Vagina (tissue), 2 donors: ENCODE results near the gene BRPF3.

Experiments
- POLR2A ChIP-seq, 2 donors: fragments of 450-650 bp; IDR thresholded peaks; one replicate each; pipeline ENCODE4 v1.6.1; 2017; ENCODE audit warnings: antibody characterized with exemption in 2 of 2, mild to moderate bottlenecking in 2 of 2, moderate library complexity in 2 of 2
- TF ChIP-seq, protein P1 (sequence below), 3 experiments: fragments of 450-650 bp in 2 of 3; fragments of 200-600 bp in 1 of 3; sonication (generic) in 1 of 3; IDR thresholded peaks; one replicate each; pipeline ENCODE4 v1.5.1; 2017 to 2019; ENCODE audit warnings: antibody characterized with exemption in 3 of 3, mild to moderate bottlenecking in 2 of 3, moderate library complexity in 2 of 3

DNA sequence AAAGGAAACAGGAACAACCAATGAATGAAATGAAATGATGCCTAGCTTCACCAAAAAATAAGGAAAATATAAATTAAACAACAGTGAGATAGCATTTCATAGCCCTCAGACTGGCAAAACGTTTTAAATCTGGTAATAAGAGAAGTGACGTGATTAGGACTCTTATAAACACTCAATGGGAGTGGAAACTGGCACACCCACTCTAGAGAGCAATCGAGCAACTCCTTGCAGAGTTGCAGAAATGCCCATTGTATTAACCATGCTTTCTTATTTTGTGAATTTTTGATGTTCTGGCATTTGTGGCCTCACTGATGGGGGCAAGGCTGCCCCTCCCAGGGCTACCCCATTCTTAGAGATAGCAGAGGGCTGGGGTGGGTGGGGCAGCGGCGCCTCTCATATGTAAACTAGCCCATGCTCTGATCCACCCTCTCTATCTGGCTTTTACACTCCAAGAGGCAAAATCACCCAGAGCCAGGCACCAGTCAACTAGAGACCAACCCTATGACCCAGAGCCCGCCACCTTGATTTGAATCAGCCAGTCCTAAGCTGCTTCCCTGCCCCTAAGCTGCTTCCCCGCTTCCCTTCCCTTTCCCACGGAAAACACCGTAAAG is 67.0 kb downstream of the BRPF3 start:
- no peak for TF ChIP-seq POLR2A (IDR thresholded peaks at IDR 0.05)
- TF ChIP-seq, protein P1, sequence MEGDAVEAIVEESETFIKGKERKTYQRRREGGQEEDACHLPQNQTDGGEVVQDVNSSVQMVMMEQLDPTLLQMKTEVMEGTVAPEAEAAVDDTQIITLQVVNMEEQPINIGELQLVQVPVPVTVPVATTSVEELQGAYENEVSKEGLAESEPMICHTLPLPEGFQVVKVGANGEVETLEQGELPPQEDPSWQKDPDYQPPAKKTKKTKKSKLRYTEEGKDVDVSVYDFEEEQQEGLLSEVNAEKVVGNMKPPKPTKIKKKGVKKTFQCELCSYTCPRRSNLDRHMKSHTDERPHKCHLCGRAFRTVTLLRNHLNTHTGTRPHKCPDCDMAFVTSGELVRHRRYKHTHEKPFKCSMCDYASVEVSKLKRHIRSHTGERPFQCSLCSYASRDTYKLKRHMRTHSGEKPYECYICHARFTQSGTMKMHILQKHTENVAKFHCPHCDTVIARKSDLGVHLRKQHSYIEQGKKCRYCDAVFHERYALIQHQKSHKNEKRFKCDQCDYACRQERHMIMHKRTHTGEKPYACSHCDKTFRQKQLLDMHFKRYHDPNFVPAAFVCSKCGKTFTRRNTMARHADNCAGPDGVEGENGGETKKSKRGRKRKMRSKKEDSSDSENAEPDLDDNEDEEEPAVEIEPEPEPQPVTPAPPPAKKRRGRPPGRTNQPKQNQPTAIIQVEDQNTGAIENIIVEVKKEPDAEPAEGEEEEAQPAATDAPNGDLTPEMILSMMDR (IDR thresholded peaks at IDR 0.05), result no peak
